ENCODE measurements around the gene MBD3L5.
"Not testable (repeated sequence)": the region's sequence is repeated elsewhere in the genome, so short reads cannot be mapped to it uniquely, and the experiment has no call there.

MBD3L5 gene

GRCh38 chr19:7052896-7053295 lies 22.5 kb downstream of the MBD3L5 start:
- DNase-seq (ENCODE audit: low read depth in 2 of 2), result not testable (repeated sequence)

DNA sequence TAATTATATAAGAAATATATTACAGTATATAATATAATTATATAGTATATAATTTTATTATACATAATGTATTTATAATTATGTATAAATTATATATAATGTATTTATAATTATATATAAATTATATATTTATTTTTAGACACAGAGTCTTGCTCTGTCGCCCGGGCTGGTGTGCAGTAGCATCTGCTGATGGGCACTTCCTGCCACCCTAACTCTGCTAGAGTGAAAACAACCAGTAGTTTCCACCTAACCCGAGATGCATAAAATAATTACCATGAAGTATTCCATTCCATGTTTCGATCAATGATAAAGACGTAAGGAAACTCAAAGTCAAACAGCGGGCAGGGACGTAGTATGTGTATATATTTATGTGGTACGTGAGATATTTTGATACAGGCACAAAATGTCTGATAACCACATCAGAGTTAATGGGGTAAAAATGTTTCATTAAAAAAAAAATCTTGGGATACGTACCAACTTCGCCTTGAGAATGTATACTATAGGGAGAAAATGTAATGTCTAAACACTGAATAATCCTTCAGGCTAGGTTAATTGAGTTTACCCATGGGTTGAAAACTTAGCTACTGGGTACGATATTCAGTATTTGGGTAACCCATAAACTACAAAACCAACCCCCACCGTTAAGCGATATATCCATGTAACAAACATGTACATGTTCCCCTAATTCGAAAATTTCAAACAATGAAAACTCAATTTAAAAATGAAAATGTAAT lies 24.4 kb downstream of the MBD3L5 start:
- not testable (repeated sequence) for DNase-seq (ENCODE audit: low read depth in 2 of 2)

DNA sequence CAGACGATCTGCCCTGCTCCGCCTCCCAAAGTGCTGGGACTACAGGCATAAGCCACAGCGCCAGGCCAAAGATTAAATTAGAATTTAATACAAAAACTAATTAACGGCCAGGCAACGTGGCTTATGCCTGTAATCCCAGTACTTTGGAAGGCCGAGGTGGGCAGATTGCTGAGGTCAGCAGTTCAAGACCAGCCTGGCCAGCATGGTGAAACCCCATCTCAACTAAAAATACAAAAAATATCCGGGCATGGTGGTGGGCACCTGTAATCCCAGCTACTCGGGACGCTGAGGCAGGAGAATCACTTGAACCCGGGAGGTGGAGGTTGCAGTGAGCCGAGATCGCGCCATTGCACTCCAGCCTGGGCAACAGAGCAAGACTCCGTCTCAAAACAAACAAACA lies 25.3 kb downstream of the MBD3L5 start:
- DNase-seq (ENCODE audit: low read depth in 2 of 2), result not testable (repeated sequence)

DNA sequence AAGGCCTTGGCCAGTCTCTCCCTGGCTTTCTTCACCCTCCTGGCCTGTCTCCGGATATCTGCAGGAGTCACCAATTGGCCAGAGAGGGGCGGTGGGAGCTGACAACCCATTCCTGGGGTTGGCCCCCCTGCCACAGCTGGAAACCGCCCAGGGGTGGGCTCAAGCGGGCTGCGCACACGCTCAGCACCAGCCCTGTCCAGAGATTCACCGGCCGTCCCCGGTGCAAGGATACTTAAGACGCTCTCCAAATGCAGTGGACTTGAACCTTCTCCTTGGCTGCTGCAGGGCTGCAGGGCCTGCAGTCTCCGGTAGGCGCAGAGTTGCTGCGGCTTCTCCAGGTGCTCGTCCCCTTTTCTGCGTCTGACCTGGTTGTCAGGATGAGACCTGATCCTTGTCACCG lies 26.0 kb downstream of the MBD3L5 start:
- not testable (repeated sequence) for DNase-seq (ENCODE audit: low read depth in 2 of 2)

DNA sequence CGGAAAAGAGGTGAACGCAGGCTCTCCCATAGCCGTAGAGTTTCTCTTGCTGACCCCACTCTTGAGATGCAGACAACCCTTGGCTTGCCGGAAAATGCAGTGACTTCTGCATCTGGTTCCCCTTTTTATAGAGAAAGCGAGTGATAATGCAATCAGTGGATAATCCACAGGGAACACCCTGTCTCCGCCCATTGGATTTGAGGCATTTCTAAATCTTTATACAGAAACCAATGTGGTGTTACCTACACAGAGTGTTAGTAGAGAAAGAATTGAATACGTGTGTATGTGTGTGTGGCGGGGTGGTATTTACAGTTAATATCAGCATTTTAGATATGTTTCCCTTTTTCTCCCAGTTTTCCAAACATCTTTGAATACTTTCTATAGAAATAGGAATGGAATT lies 28.2 kb downstream of the MBD3L5 start, which contains the start of gene MBD3L3:
Gene MBD3L3, minus strand, starts transcription at position 101 of the 400 bp plus-strand sequence. Its CDS starts 71 bp downstream, at position 30.
- DNase-seq (ENCODE audit: low read depth in 2 of 2), result not testable (repeated sequence)

DNA sequence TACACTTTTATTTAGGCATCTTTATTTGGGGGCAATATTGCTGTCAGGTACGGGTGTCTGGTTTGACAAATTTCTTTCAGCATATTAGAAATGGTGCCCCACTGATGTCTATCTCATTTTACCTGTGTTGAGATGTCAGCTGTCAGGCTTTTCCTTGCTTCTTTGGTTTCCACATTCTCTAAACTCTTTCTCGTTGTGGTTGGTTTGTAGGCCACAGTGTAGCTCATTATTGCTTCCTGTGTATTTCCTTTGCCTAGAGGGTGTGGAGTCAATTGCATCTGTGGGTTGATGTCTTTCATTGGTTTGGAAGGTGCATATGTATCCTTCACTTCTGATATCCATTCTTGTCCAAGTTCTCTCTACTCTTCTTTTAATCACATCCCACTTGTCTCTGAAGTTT lies 29.6 kb downstream of the MBD3L5 start:
- DNase-seq (ENCODE audit: low read depth in 2 of 2), result not testable (repeated sequence)

GRCh38 chr19:7063339-7063738 lies 33.0 kb downstream of the MBD3L5 start:
- DNase-seq (ENCODE audit: low read depth in 2 of 2), result no peak

GRCh38 chr19:7063764-7064418 lies 33.5 kb downstream of the MBD3L5 start:
- DNase-seq (ENCODE audit: low read depth in 2 of 2), result no peak

DNA sequence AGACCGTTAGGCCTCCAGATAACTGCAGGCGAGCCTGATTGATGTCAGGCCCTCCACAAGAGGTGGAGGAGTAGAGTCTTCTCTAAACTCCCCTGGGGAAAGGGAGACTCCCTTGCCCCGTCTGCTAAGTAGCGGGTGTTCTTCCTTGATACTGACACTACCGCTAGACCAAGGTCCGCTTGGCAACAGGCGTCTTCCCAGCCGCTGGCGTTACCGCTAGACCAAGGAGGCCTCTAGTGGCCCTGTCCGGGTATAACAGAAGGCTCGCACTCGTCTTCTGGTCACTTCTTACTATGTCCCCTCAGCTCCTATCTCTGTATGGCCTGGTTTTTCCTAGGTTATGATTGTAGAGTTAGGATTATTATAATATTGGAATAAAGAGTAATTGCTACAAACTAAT lies 36.7 kb downstream of the MBD3L5 start:
- not testable (repeated sequence) for DNase-seq (ENCODE audit: low read depth in 2 of 2)

DNA sequence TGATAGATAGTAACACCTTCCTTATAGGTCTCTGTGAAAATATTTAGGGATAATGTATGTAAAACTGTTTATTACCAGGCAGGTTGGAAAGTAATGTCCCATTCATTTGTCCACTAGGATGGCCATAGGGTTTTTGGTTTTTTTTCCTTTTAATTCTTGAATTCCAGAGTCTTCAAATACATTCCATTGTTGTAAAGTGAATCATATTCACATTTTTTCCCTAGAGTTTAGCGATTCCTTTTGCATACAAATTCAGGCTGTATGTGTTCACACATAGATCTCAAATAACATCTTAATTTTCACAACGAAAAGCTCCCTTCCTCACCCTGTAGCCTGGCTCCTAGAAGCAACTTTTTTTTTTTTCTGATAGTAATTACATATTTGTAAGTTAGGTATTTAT lies 37.3 kb downstream of the MBD3L5 start:
- DNase-seq (ENCODE audit: low read depth in 2 of 2), result no peak

- DNase-seq (ENCODE audit: low read depth in 2 of 2), result no peak
Observed at GRCh38 chr19:7068599-7068998, 38.2 kb downstream of the MBD3L5 start.

- peak; percentile 98 to 99 for DNase-seq (ENCODE audit: low read depth in 2 of 2)
Observed at GRCh38 chr19:7069042-7069903, 38.9 kb downstream of the MBD3L5 start, which contains the start of gene ZNF557. TSS of gene ZNF557 (plus strand) at chr19:7069703. CDS start at chr19:7075075, 5,372 bp downstream.

DNA sequence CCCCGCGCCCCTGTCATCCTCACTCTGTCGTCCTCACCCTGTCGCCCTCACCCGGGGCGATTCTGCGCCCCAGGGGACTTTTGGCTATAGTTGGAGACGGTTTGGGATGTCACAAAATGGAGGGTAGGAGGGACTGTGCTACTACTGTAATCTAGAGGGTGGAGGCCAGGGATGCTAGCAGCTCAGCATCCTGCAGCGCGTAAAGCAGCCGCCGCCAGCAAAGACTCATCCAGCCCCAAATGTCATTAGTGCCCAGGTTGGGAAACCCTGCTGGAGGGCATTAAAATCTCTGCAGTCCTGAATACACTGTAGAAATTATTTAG lies 39.5 kb downstream of the MBD3L5 start:
- no peak for DNase-seq (ENCODE audit: low read depth in 2 of 2)

- DNase-seq (ENCODE audit: low read depth in 2 of 2), result no peak
Observed at GRCh38 chr19:7072541-7072940, 42.2 kb downstream of the MBD3L5 start.

DNA sequence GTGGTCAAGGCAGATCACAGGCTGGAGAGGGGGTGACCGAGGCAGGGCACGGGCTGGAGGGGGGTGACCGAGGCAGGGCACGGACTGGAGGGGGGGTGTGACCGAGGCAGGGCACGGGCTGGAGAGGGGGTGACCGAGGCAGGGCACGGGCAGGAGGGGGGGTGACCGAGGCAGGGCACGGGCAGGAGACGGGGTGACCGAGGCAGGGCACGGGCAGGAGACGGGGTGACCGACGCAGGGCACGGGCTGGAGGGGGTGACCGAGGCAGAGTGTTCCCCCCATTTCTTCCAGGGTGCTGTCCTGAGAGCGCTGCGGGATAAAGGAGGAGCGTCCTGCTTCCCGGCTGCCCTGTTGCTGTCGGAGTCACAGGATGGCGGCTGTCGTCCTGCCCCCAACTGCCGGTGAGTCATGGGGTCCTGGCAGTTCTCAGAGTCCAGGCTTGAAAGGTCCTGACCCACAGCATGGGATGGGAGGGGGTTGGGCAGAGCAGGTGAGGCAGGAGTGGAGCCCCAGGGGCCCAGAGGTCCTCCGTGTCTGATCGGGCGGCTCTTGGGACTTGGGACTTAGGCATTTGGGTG lies 44.4 kb downstream of the MBD3L5 start:
- no peak for DNase-seq (ENCODE audit: low read depth in 2 of 2)

DNA sequence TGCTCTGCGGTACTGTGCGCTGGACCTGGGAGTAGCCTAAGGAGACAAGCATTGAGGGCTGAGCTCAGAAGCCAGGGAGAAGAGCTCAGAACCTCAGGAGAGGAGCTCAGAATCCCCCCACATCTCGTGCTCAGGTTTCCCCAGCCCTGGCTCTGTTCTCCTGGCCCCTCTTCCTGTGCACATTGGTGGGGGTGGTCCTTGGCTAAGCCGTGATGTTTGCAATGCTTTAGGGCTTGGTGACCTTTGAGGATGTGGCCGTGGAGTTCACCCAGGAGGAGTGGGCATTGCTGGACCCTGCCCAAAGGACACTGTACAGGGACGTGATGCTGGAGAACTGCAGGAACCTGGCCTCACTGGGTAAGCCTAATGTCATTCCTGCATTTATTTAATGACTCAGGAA lies 45.8 kb downstream of the MBD3L5 start:
- DNase-seq (ENCODE audit: low read depth in 2 of 2), result no peak

GRCh38 chr19:7078008-7078407 lies 47.6 kb downstream of the MBD3L5 start:
- DNase-seq (ENCODE audit: low read depth in 2 of 2), result no peak
